ENCODE data around the gene WWOX. TPM values are rescaled to one million over a fixed set of nuclear protein-coding genes. Genes with fewer than 3 reads are reported as not detected.

WWOX gene
- total RNA-seq, 1 donor from 2014 or later: 18.6 TPM

DNA sequence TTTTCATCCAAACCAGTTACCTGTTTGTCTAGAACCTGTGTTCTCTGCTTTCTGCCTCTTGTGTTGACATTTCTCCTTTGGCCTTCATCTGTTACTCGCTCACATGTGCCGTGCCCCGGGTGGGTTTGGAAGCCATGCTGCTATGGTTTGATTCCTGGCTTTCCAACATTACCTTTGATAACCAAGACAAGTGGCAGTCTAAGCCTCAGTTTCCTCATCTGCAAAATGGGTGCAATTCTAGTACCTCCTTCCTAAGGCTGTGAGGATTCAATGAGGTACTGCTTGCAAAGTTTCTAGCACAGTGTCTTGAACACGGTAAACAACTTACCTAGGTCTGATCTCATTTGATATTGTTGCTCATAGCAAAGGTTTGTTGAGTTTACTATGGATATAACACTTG is 665.0 kb downstream of the WWOX start:
- H3K4me3 Mint-ChIP-seq (ENCODE audit: unreplicated experiment): no peak overlapping the region
- TF ChIP-seq, protein P1, sequence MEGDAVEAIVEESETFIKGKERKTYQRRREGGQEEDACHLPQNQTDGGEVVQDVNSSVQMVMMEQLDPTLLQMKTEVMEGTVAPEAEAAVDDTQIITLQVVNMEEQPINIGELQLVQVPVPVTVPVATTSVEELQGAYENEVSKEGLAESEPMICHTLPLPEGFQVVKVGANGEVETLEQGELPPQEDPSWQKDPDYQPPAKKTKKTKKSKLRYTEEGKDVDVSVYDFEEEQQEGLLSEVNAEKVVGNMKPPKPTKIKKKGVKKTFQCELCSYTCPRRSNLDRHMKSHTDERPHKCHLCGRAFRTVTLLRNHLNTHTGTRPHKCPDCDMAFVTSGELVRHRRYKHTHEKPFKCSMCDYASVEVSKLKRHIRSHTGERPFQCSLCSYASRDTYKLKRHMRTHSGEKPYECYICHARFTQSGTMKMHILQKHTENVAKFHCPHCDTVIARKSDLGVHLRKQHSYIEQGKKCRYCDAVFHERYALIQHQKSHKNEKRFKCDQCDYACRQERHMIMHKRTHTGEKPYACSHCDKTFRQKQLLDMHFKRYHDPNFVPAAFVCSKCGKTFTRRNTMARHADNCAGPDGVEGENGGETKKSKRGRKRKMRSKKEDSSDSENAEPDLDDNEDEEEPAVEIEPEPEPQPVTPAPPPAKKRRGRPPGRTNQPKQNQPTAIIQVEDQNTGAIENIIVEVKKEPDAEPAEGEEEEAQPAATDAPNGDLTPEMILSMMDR (IDR thresholded peaks at IDR 0.05; ENCODE audit: unreplicated experiment): no peak
- peaks cover 3% of the 10 kb centered on the region for H3K27me3 Mint-ChIP-seq (ENCODE audit: unreplicated experiment)
- no peaks in the 10 kb centered on the region for H3K36me3 Mint-ChIP-seq (ENCODE audit: low read depth, unreplicated experiment)
- no peak overlapping the region for H3K27ac Mint-ChIP-seq (ENCODE audit: unreplicated experiment)
- H3K4me1 Mint-ChIP-seq (ENCODE audit: unreplicated experiment): no peaks in the 10 kb centered on the region
- no peak for DNase-seq (ENCODE audit: low spot score)
- no peaks in the 10 kb centered on the region for H3K9me3 Mint-ChIP-seq (ENCODE audit: unreplicated experiment)

DNA sequence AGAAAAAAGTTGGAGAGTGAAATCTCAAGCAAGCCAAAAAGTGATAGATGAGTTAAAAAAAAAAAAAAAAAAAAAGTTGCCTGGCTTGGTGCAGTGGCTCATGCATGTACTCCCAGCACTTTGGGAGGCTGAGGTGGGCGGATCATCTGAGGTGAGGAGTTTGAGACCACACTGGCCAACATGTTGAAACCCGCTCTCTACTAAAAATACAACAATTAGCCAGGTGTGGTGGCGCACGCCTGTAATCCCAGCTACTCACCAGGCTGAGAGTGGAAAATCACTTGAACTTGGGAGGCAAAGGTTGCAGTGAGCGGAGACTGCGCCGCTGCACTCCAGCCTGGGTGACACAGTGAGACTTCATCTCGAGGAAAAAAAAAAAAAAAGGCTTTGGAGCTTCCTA is 668.8 kb downstream of the WWOX start:
- TF ChIP-seq, protein P1 (IDR thresholded peaks at IDR 0.05; ENCODE audit: unreplicated experiment): no peak
- H3K9me3 Mint-ChIP-seq (ENCODE audit: unreplicated experiment): no peaks in the 10 kb centered on the region
- no peaks in the 10 kb centered on the region for H3K4me1 Mint-ChIP-seq (ENCODE audit: unreplicated experiment)
- no peak for DNase-seq (ENCODE audit: low spot score)
- H3K27ac Mint-ChIP-seq (ENCODE audit: unreplicated experiment): no peak overlapping the region
- no peak overlapping the region for H3K4me3 Mint-ChIP-seq (ENCODE audit: unreplicated experiment)
- H3K36me3 Mint-ChIP-seq (ENCODE audit: low read depth, unreplicated experiment): no peaks in the 10 kb centered on the region
- peaks cover 8% of the 10 kb centered on the region for H3K27me3 Mint-ChIP-seq (ENCODE audit: unreplicated experiment)

DNA sequence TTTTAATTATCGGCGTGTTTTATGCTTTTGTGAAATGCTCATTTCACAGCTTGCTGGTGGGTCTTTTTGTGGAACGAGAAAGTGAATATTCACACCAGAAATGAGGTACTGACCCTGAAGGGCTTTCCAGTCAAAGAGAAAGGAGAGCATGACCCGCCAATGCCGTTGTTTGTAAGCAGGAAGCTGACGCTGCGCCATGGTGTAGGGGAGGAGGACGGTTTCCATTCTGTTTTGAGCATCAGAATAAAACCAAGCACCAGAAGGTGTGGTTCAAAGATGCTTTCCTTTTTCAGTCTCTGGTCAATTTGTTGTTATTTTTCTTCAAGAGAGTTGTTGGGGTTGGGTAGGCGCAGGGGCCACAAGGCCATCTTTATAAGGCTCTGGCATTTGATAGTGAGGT is 669.3 kb downstream of the WWOX start:
- TF ChIP-seq, protein P1 (IDR thresholded peaks at IDR 0.05; ENCODE audit: unreplicated experiment): no peak
- Mint-ChIP-seq H3K4me1 (ENCODE audit: unreplicated experiment) (no peaks in the 10 kb centered on the region), H3K27ac (ENCODE audit: unreplicated experiment) (no peak overlapping the region), H3K36me3 (ENCODE audit: low read depth, unreplicated experiment) (no peaks in the 10 kb centered on the region), H3K4me3 (ENCODE audit: unreplicated experiment) (no peak overlapping the region), H3K9me3 (ENCODE audit: unreplicated experiment) (no peaks in the 10 kb centered on the region), H3K27me3 (ENCODE audit: unreplicated experiment) (peaks cover 8% of the 10 kb centered on the region)
- DNase-seq (ENCODE audit: low spot score): no peak

DNA sequence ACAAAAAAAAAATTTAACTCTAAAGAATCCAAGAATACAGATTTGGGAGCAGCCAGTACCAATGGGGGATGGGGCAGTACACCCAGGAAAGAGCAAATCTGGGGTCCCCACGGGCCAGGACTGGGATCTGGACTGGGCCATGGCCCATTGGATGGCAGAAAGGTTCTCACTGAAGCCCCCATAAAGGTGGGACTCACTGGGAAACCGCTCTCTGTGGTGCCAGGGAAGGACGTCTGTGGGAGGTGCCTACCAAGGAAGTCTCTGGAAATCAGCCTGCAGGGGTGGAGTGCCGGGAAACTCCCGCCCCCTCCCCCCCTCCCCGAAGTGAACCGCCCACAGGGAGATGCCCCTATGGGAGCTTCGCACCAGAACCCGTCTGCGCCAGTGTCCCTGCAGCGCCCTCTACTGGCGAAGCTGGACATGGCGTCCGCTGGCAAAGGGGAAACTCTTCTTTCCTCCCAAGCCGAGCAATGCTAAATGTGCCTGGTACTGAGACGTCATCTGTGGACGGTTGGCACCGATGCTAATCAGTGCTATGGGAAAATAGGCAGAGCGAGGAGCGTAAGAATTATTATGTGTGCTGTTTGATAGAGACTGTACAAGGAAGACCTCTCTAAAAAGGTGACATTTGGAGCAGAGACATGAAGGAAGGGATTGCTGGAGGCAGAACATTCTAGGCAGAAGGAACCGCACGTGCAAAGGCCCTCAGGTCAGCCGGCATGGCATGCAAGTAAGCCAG is 671.1 kb downstream of the WWOX start:
- Mint-ChIP-seq H3K4me3 (ENCODE audit: unreplicated experiment) (no peak overlapping the region), H3K36me3 (ENCODE audit: low read depth, unreplicated experiment) (no peaks in the 10 kb centered on the region), H3K9me3 (ENCODE audit: unreplicated experiment) (no peaks in the 10 kb centered on the region), H3K27ac (ENCODE audit: unreplicated experiment) (no peak overlapping the region), H3K4me1 (ENCODE audit: unreplicated experiment) (no peaks in the 10 kb centered on the region), H3K27me3 (ENCODE audit: unreplicated experiment) (peaks cover 8% of the 10 kb centered on the region)
- TF ChIP-seq, protein P1 (IDR thresholded peaks at IDR 0.05; ENCODE audit: unreplicated experiment): peak; percentile 95
- DNase-seq (ENCODE audit: low spot score): peak; percentile 66

DNA sequence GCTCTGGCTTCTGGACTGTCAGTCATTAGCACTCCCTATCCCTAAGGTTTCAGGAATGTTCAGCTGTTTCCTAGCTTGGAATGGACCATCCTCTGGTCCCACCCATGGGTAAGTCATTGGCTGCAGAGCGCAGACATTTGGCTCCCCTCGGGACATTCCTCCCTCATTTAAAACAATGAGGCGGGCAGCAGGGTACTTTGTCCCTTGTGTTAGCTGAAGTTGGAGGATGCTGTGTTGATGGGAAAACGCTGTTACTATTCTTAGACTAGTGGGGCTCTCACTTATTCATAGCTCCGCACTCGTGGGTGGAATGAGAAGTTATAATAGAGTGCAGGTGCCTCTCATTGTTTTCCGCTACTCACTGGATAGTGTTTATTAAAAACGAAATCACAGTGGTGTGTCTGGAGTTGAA is 673.8 kb downstream of the WWOX start:
- Mint-ChIP-seq H3K27ac (ENCODE audit: unreplicated experiment) (no peak overlapping the region), H3K4me3 (ENCODE audit: unreplicated experiment) (no peak overlapping the region), H3K4me1 (ENCODE audit: unreplicated experiment) (peaks cover 3% of the 10 kb centered on the region), H3K9me3 (ENCODE audit: unreplicated experiment) (no peaks in the 10 kb centered on the region), H3K36me3 (ENCODE audit: low read depth, unreplicated experiment) (no peaks in the 10 kb centered on the region), H3K27me3 (ENCODE audit: unreplicated experiment) (peaks cover 8% of the 10 kb centered on the region)
- no peak for DNase-seq (ENCODE audit: low spot score)
- TF ChIP-seq, protein P1 (IDR thresholded peaks at IDR 0.05; ENCODE audit: unreplicated experiment): no peak
